OCI-LY3 (cell line): ENCODE data around the gene EPHA3.

ENCODE experiments used
- CTCF ChIP-seq: fragments of 200-600, 300-600 bp; sonication (generic); IDR thresholded peaks from 2 replicates; pipeline ENCODE4 v1.5.1; 2014; ENCODE audit warnings: antibody characterized with exemption, low read length, low read depth
- EZH2phosphoT487 ChIP-seq: fragments of 200-600 bp; shearing (Covaris generic); IDR thresholded peaks from 2 replicates; pipeline ENCODE4 v1.6.1; 2018; ENCODE audit warnings: antibody characterized with exemption, mixed run types, low read depth

- no peak for TF ChIP-seq CTCF
- TF ChIP-seq EZH2phosphoT487: no peak
Measured at GRCh38 chr3:89522155-89522554, 414.7 kb downstream of the EPHA3 start.
